GM19035 (cell line): ENCODE results near the gene CHN2.

ENCODE experiments used
- ATAC-seq: cut with Tn5 transposase; IDR thresholded peaks from one replicate; pipeline ENCODE4 v1.9.1; 2021; ENCODE audit not compliant: unreplicated experiment

CHN2 gene

DNA sequence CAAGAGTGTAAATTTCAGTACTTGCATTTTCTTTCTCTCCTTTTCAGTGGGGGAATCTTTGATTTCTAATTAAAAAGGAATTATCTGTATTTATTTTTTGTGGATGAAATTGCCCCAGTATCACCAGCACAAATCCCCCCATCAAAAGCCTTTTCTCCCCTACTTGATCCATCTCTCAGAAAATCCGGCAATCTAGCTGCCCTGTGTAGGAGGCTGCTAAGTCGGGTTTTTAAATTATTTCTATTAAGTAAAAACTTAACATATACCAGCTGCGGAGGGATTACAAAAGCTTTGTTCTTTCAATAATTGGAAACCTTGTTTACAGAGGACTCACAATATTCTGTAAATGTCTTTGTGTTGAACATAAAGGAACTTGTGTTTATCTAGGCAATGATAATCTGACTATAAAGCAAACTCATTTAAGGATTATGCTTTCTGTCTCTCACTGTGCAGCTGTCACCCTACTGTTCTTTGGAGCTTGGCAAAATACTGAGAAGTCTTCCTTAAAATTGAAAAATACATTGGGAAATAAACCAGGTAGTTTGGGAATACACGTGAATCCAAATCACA lies 191.7 kb downstream of the CHN2 start:
- no peak for ATAC-seq

DNA sequence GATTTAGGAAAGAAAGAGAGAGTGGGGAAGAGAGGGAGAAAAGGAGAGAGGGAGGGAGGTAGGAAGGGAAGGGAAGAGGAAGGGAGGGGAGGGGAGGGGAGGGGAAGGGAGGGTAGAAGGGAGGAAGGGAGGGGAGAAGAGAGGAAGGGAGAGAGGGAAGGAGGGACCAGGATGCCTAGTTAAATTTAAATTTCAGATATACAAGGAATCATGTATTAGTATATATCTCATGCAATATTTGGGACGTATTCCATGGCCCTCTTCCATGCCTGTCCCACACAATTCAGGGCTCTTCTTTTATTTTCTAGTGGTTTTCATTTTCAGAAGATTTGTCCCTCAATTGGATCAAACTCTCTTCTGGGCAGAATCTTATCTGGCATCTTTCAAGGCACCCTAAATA lies 196.7 kb downstream of the CHN2 start:
- ATAC-seq = no peak

DNA sequence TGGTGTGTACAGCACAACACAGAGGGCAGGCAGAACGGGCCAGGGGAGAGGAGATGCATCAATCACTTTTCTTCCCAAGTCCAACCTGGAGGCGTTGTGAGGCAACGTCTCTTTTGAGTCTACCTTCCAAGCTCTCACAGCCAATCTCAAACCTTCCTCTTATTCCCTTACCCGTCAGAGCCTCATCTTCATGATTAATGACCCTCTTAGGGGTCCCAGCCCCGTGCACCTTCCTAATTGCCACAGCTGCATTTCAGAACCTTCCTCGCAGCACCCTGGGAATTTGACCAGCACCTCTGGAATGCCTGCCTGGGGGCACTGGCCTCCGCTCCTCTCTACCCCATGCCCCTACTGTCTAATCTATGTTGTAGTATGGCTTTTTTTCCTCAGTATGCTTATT lies 199.7 kb downstream of the CHN2 start:
- no peak for ATAC-seq

DNA sequence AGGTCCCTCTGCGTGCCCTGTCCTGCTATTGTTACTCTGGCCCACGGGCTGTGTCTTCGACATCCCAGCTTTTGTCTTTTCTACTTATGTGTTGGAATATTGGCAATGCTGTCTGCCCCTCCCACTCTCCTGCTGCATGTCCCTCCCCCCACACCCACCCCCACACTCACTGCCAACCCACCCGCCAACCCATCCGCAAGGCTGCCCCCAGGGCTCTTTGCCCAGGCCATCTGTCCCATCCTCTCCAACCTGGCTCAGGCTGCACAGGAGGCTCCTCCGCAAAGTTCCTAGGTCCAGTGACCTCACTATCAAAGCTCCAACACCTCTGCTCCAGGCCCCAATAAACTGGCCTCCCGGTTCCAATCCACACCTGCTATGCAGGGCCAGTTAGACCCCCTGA lies 202.0 kb downstream of the CHN2 start:
- no peak for ATAC-seq

DNA sequence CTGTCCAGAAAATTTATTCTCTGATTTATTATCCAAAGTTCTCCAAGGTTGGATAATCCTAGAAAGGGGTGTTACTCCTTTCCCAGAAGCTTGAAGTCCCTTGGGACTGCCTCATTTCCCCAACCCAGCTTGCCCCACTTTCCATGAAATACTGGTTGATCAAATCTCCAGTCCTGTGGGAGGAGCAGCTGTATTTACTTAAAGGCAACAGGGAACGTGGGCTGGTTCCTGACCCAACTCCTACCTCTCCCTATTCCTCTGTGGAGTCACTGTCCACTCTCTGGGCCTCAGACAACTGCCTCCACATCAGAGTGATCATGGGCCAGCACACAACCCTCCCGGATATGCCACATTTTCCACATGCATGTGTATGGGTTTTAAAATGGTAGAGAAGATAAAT lies 202.8 kb downstream of the CHN2 start:
- ATAC-seq = no peak

DNA sequence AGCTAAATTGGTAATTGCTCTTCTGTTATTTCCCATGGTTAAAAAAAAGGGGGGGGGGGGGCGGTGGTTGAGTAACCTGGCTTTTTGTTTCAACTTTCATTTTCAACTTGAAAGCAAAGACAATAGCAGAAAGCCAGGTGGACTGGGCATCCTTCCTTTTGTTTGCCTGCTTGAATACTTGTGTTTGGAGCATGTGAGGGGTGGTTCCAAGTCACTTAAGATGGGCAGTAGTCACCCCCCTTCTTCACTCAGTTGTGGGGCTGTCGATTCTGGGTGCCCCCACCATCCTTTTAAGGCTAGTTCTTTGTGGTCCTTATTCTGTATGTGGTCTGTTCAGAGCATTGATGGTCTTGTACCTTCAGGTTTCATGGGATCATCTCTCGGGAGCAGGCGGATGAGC lies 203.4 kb downstream of the CHN2 start:
- ATAC-seq = no peak

DNA sequence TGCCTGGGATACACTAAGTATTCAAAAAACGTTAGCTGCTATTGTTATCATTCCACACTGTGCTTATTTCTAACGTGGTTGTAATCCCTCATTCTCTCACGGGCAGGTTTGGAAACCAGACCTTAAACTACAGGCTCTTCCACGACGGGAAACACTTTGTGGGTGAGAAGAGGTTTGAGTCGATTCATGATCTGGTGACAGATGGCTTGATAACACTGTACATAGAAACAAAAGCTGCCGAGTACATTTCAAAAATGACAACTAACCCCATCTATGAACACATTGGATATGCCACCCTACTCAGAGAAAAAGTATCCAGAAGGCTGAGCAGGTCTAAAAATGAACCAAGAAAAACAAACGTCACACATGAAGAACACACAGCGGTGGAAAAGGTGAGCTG lies 205.9 kb downstream of the CHN2 start:
- no peak for ATAC-seq

DNA sequence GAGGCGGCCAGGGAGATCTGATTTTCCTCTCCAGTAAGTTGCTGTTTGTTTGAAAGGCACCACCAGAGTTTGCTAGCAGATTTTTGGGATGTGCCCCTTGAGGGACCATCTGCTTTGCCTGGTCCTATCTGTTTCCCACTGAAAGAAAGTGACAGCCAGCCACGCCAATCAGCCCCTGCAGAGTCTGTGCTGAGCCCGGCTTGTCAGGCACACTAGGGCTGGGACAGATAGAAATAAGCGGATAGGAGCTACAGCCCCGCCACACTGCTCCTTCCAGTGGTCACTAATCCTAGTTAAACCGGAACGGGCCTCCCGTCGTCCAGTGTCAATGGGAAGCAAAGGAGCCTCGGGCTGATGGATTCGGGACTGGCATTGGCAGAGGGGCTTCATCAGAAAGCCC lies 207.2 kb downstream of the CHN2 start:
- no peak for ATAC-seq

DNA sequence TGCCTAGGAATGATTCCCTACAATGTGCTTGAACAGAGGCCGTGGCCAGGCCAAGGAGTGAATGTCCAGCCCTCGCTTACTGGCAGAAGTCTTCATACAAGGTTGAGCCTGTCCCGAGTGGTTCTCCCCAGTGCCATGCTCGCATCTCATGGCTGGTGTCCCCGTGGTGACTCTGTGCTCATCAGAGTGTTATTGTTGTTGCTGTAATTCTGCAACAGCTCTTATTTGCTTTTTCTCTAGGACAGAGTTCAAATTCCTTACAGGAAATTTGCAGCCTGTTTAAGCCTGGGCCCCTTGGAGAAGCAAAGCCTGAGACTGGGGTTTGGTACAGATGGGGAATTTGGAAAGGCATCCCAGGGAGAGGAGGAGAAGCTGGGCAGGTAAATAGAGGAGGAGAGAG lies 211.3 kb downstream of the CHN2 start:
- no peak for ATAC-seq

DNA sequence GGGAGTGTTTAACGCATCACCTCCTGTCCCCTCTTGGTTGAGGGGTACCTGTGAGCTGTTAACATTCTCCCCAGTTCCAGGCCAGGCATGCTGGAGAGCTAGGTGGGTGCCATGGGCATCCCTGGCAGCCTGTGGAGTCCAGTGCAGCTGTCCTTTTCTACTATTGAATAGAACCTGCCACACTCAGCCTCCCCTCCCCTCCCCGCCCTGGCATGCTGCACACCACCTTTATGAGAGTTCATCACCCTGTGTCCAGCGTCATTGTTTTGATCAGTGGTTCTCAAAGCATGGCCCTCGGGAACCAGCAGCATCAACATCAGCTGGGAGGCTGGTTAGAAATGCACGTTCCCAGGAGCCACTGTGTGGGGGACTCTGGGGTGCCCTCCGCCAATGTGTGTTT lies 211.8 kb downstream of the CHN2 start:
- no peak for ATAC-seq

DNA sequence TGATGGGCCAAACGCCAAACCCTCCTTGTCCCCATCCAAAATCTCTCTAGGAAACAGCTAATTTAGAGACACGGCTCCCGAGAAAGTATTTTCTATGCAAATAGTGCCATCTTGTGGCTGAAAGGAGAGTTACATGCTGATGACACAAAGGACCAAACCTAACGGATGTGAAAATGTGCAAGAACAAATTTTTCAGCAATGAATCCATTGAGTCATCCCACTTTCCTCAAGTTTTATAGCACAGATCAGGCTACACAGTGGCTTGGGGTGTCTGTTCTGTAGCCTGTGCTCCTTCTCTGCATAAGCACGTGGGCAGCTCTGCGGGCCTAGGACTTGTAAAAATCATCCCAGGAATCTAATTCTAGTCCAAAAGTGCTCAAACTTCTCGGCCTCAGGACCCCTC lies 214.3 kb downstream of the CHN2 start:
- ATAC-seq = no peak

DNA sequence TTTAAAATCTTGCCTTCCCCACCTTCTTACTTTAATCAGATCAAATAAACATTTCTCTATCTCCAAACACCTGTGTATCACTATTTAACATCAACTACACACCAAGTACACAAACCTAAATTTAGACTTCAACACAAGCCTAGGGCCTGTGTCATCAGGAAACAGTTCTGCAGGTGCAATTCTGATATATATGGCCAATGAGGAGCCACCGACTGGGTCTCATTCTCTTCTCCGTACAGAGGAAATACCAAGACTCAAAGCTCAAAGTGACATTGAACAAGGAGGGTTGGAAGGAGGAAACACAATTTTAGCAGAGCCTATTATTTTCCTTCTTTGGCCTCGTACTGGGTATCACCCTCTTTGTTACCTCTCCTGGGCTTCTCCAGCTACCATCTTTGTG lies 216.4 kb downstream of the CHN2 start:
- ATAC-seq = no peak

DNA sequence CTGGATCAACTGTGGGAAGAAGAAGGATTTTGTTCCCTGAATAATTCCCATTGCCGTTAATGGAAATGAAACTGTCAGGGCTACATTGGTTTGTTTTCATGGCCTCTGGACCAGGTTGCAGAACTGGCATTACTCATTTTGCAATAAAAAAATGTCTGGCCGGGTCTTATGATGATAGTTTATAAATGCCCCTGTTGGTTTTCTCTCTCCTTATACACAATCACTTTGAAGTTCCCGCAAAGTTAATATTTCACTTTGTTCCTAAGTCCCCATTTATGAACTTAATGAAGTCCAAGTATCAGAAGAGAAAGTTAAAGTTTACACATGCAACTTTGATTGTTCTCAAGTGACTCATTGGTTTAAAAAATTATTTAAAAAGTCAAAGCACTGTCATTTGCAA lies 218.3 kb downstream of the CHN2 start:
- ATAC-seq = no peak

DNA sequence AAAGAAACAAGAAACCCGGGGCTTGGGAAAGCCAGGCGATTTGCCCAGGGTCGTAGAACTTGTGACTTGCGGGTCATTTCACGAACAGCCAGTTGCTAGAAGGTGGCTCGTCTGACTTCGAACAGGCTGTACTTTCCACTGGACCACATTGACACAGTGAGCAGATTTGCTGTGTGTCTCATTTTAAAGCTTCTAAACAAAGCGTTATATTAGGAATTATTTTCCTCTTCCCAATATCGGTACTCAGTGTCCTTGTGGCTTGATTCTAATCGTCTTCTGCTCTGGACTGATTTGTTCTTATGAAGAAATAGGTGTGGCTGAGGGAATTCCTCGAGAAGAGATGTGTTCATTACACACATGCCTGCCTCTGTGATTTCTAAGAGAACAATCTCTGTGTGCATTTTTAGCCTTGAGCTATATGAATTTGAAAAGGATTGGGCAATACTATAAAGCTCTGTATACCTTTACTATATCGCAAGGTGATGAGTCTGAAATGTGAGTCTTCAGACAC lies 219.1 kb downstream of the CHN2 start:
- ATAC-seq = no peak

DNA sequence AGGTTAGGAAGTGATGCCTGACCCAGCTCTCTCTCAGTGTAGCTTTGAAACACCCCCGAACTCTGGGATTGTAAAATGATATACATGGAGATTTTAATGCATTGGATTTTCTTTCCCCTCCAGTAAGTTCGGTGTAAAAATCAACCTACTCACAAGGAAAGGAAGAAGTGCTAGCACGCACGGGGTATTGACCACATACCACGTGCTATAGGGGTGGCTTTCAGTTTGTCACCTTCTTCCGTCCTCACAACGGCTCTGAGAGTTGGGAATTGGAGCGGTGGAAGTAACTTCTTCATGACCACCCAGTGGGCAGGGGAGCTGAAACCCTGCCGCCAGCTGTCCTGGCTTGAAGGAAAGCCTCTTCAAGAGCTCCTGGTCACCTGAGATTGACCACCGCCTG lies 219.6 kb downstream of the CHN2 start:
- no peak for ATAC-seq

DNA sequence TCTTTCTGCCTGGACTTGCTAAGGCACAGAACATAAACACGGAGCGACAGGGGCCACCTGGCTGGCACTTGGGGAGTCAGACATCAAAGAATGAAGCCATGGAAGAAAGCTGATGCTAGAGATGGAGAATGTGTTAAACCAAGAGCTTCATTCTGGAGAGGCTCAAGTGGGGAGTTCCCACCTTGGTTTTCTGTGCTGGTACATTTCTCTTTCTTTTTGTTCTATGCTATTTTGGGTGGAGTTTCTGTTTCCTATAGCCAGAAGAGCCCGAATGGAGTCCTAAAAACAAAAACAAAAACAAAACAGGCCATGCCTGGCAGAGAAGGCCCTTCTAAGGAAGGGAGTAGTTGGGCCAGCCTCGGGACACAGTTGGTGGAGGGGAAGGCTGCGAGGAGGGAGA lies 220.6 kb downstream of the CHN2 start:
- ATAC-seq = no peak

DNA sequence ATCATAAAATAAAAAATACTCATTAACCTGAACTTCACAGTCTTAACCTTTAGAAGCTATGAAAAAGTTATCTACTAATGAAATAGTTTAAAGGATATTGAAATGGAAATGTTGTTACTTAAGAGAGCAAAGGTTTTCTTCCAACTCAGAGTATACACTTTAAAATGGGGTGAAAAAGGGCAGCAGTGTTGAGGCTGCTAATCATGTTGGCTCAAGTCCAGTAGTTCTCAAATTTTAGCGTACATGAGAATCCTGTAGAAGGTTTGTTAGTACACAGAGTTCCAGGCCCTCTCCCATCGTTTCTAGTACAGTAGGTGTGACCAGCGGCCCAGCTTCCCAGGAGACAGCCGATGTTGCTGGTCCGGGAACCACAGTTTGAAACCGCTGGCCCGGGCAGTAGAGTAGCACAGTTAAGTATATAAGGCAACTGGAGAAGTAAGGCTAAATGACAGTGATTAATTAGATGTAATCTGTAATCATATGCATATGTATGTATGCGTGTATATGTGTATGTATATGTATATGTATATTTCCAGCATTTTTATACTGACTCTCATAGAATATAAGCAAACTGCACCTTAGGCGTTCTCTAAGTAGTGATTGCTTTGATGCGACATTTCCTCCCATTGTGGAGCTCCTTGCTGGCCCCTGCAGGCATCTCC lies 221.8 kb downstream of the CHN2 start:
- no peak for ATAC-seq

DNA sequence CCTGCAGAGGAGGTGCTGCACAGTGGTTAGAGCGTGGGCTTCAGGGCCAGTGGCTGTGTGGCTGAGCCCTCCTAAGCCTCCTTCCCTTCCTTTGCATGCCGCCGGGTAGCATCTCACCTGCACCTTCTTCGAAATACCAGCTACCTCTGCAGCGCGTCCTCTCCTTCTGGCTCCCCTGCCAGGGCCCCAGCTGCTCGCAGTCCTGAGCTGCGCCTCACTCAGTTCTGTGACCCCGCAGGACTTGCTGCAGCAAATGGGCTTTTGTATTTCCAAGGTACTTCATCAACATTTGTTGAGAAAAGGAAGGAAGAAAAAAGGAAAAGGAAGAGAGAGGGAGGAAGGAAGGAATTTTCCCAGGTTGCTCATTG lies 222.3 kb downstream of the CHN2 start:
- no peak for ATAC-seq

DNA sequence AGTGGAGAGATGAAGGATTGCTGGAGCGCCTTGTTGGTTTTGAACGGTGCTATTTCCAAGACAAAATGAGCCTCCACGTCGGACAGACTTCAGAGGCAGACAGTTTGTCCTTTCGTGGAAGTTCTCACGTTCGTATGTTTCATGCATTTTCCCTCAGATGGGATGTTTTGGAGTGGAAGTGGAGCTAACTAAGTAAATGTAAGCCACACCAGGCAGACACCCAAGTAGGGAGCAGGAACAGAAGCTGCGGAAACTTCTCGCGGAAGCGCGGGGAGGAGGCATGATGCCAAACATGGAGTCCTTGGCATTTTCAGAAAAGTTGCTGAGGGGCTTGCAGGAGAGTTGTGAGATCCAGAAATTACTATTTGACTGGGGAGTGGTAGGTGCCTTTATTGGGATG lies 223.5 kb downstream of the CHN2 start:
- no peak for ATAC-seq

DNA sequence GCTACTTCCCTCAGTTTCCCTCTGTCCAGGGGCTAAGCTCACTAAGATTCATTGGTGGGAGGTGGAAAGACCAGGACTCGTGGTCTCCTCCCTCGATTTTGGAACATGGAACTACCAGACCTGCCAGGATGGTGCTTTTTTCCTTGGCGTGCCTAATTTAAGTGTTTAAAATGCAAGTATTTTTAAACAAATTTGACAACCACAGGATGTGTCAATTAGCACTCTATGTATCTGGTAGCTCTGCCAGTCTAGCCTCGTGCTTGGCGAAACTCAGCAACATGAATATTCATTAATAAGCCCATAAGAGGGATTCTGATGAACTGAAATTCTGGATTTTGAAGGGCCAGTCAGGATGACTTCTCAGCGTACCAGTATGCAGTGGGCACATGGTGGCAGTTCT lies 224.1 kb downstream of the CHN2 start:
- no peak for ATAC-seq

DNA sequence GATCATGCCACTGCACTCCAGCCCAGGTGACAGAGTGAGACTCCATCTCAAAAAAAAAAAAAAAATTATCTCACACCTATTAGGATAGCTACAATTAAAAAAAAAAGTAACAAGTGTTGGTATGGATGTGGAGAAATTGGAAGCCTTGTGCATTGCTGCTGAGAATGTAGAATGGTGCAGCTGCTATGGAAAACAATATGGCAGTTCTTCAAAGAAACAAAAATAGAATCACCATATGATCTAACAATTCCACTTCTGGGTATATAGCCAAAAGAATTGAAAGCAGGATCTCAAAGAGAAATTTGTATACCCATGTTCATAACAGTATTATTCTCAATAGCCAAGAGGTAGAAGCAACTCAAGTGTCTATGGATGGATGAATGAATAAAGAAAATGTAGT lies 225.4 kb downstream of the CHN2 start:
- ATAC-seq = no peak

DNA sequence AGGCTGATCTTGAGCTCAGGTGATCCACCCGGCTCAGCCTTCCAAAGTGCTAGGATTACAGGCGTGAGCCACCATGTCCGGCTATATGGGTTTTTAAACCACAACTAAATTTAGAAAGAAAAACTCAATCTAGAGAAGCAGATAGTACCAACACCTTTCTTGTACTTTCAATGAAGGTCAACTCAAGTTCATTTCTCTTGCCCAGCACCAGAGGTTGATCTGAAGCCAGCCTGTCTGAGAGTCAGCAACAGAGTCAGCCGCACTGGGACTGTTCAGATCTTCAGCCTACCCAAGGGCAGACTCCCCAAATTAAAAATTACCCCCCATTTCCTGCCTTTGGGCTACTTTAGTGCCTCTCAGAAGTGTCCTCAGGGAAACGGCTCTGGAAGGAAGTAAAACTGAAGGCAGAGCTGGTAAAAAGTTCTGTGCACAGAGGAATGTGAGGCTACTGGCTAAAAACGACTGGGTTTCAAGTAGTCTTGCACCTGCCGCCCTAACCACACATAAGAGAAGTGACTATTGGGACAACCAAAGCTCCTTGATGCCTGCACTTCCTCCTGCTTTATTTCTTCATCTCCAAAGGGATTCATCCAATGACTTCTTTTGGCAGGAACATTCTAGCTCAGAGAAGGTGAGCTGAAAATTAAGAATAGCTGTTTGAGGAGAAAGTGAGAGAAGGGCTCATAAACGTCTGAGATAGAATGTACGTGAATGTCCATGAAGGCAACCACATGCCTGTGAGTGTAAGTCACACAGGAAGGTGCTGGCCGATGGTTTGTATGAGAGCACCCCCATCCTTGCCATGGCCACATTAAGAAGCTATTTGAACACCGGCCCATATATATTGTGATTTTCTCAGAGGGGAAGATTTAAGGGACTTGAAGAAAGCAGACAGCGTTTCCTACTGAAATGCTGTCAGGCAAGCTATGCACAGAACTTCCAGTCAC lies 226.7 kb downstream of the CHN2 start:
- no peak for ATAC-seq
